ENCODE results near the gene CD40LG. TPM values are rescaled to one million over a fixed set of nuclear protein-coding genes. Genes with fewer than 3 reads are reported as not detected.

Gene CD40LG
- total RNA-seq, 1 experiment from 2014 or later = not detected

GRCh38 chrX:136666088-136666487 lies 18.1 kb downstream of the CD40LG start:
- no peak for DNase-seq
- Histone ChIP-seq H2AFZ (ENCODE audit: low read length) (no peak overlapping the region), H3K23ac (ENCODE audit: insufficient read length, low read depth, low read length) (no peak overlapping the region), H3T11ph (ENCODE audit: low read length) (no peak overlapping the region), H4K5ac (ENCODE audit: insufficient read length, low read depth, low read length) (no peak overlapping the region), H2BK20ac (ENCODE audit: low read depth, low read length, poor library complexity, severe bottlenecking) (no peak overlapping the region), H4K91ac (ENCODE audit: insufficient read length, low read depth, low read length) (no peak overlapping the region), H3K4me1 (ENCODE audit: insufficient read depth, low read length) (no peaks in the 10 kb centered on the region), H2AK5ac (ENCODE audit: insufficient read length, low read length) (no peak overlapping the region), H4K20me1 (ENCODE audit: control insufficient read depth, insufficient read depth, insufficient read length) (no peaks in the 10 kb centered on the region), H3K14ac (ENCODE audit: insufficient read depth, low read length) (no peak overlapping the region), H3K27me3 (ENCODE audit: insufficient read depth, low read length) (no peaks in the 10 kb centered on the region), H3K56ac (ENCODE audit: insufficient read length, low read depth, low read length) (no peak overlapping the region), H3K9ac (ENCODE audit: extremely low read depth, insufficient read length, low read length) (no peak overlapping the region), H3K18ac (ENCODE audit: insufficient read length, low read depth, low read length) (no peak overlapping the region), H3K79me1 (ENCODE audit: insufficient read depth, low read depth, low read length, poor library complexity, severe bottlenecking) (no peaks in the 10 kb centered on the region), H2BK12ac (ENCODE audit: insufficient read length, low read depth, low read length) (no peak overlapping the region), H4K8ac (replicated peaks; ENCODE audit: insufficient read length, low read depth, low read length) (no peak overlapping the region), H3K23me2 (ENCODE audit: insufficient read length, low read depth, low read length, poor library complexity, severe bottlenecking) (no peaks in the 10 kb centered on the region), H2BK5ac (ENCODE audit: insufficient read length, low read length) (no peak overlapping the region), H3K9me3 (ENCODE audit: control insufficient read depth, low read depth, low read length) (peaks cover 65% of the 10 kb centered on the region), H3K4ac (ENCODE audit: low read depth, low read length) (no peak overlapping the region), H3K79me2 (ENCODE audit: insufficient read depth, low read length) (no peaks in the 10 kb centered on the region), H2BK120ac (ENCODE audit: low read depth, low read length, poor library complexity, severe bottlenecking) (no peak overlapping the region), H2BK15ac (ENCODE audit: low read depth, low read length) (no peak overlapping the region), H3K27ac (ENCODE audit: insufficient read length, low read depth, low read length) (no peak overlapping the region), H3K4me2 (ENCODE audit: insufficient read depth, insufficient read length, low read length) (no peak overlapping the region)
- Mint-ChIP-seq H3K36me3 (ENCODE audit: insufficient read depth in 1 of 3, low read depth in 3 of 3) (peaks cover 0 to 9% (median 3%) of the 10 kb centered on the region in 3 experiments; a peak in 5 of 7 replicates), H3K4me1 (no peaks in the 10 kb centered on the region), H3K27me3 (ENCODE audit: low read depth) (peaks cover 3% of the 10 kb centered on the region; the same call in 1 of the 2 replicates), H3K9me3 (peaks cover 56 to 61% of the 10 kb centered on the region in 2 experiments), H3K27ac (no peak overlapping the region), H3K4me3 (no peak overlapping the region)
- TF ChIP-seq CTCF (conservative IDR thresholded peaks at IDR 0.05) = no peak
- WGBS (ENCODE audit: extremely low coverage, insufficient read length, low lambda C conversion rate) = no CpG with 5 or more reads among the region's 1 CpG

Data from H9 (cell line).